HG02588 (cell line): Measurements from ENCODE around the gene PKD1L1.
"Not testable (repeated sequence)": the region's sequence is repeated elsewhere in the genome, so short reads cannot be mapped to it uniquely, and the experiment has no call there.

Experiments
- ATAC-seq: cut with Tn5 transposase; IDR thresholded peaks from one replicate; pipeline ENCODE4 v1.9.1; 2021; ENCODE audit warnings: mild to moderate bottlenecking, moderate library complexity; ENCODE audit not compliant: unreplicated experiment

Gene PKD1L1

GRCh38 chr7:47799524-47799923 is 148.7 kb downstream of the PKD1L1 start:
- no peak for ATAC-seq

GRCh38 chr7:47796347-47796746 is 151.9 kb downstream of the PKD1L1 start:
- ATAC-seq, result no peak

GRCh38 chr7:47795631-47796030 is 152.6 kb downstream of the PKD1L1 start:
- ATAC-seq, result no peak

- ATAC-seq, result not testable (repeated sequence)
Measured at GRCh38 chr7:47795126-47795525, 153.1 kb downstream of the PKD1L1 start.

GRCh38 chr7:47794016-47794415 is 154.2 kb downstream of the PKD1L1 start:
- no peak for ATAC-seq

- ATAC-seq, result not testable (repeated sequence)
Measured at GRCh38 chr7:47793186-47793585, 155.1 kb downstream of the PKD1L1 start.

GRCh38 chr7:47792521-47793121 is 155.6 kb downstream of the PKD1L1 start:
- ATAC-seq, result no peak

- ATAC-seq, result no peak
Measured at GRCh38 chr7:47791682-47792081, 156.6 kb downstream of the PKD1L1 start.

GRCh38 chr7:47788083-47788482 is 160.2 kb downstream of the PKD1L1 start:
- no peak for ATAC-seq

GRCh38 chr7:47787249-47788069 is 160.8 kb downstream of the PKD1L1 start:
- no peak for ATAC-seq

- no peak for ATAC-seq
Measured at GRCh38 chr7:47786557-47787248, 161.6 kb downstream of the PKD1L1 start.

- ATAC-seq, result no peak
Measured at GRCh38 chr7:47785923-47786556, 162.2 kb downstream of the PKD1L1 start.

- ATAC-seq, result no peak
Measured at GRCh38 chr7:47783456-47784223, 164.6 kb downstream of the PKD1L1 start.

GRCh38 chr7:47782792-47783191 is 165.5 kb downstream of the PKD1L1 start:
- ATAC-seq, result no peak

GRCh38 chr7:47782022-47782421 is 166.2 kb downstream of the PKD1L1 start:
- ATAC-seq, result no peak

GRCh38 chr7:47780555-47780954 is 167.7 kb downstream of the PKD1L1 start:
- no peak for ATAC-seq

- ATAC-seq, result no peak
Measured at GRCh38 chr7:47779341-47779771, 168.9 kb downstream of the PKD1L1 start.

GRCh38 chr7:47778153-47778661 is 170.1 kb downstream of the PKD1L1 start:
- ATAC-seq, result no peak

- no peak for ATAC-seq
Measured at GRCh38 chr7:47777531-47778152, 170.6 kb downstream of the PKD1L1 start.

GRCh38 chr7:47776335-47776734 is 171.9 kb downstream of the PKD1L1 start:
- ATAC-seq, result no peak
